H9 (cell line): ENCODE data around the gene HAPLN2. TPM values are rescaled to one million over a fixed set of nuclear protein-coding genes. Genes with fewer than 3 reads are reported as not detected.

Experiments used
- DNase-seq: peaks from one replicate; pipeline ENCODE4 v3.0.0-alpha.2; 2017
- H2AFZ ChIP-seq: one replicate; pipeline ENCODE4 v1.6.1; 2013; ENCODE audit warnings: mild to moderate bottlenecking, low read length, control low read depth, moderate library complexity
- H2AK5ac ChIP-seq: 2 replicates; pipeline ENCODE4 v1.6.1; 2013; ENCODE audit warnings: low read length, control low read depth, mixed read lengths; ENCODE audit not compliant: insufficient read length
- H2BK120ac ChIP-seq: one replicate; pipeline ENCODE4 v1.6.1; 2013; ENCODE audit warnings: low read depth, mild to moderate bottlenecking, low read length, control low read depth, inconsistent platforms; ENCODE audit not compliant: poor library complexity, severe bottlenecking
- H2BK12ac ChIP-seq: 2 replicates; pipeline ENCODE4 v1.6.1; 2013; ENCODE audit warnings: low read length, control low read depth, mixed read lengths, low read depth; ENCODE audit not compliant: insufficient read length
- H2BK15ac ChIP-seq: 2 replicates; pipeline ENCODE4 v1.6.1; 2013; ENCODE audit warnings: low read depth, low read length, control low read depth
- H2BK20ac ChIP-seq: one replicate; pipeline ENCODE4 v1.6.1; 2013; ENCODE audit warnings: low read depth, mild to moderate bottlenecking, low read length, control low read depth, inconsistent platforms; ENCODE audit not compliant: poor library complexity, severe bottlenecking
- H2BK5ac ChIP-seq: 2 replicates; pipeline ENCODE4 v1.6.1; 2013; ENCODE audit warnings: low read length, control low read depth, mixed read lengths; ENCODE audit not compliant: insufficient read length
- H3K14ac ChIP-seq: 2 replicates; pipeline ENCODE4 v1.6.1; 2013; ENCODE audit warnings: low read length, control low read depth; ENCODE audit not compliant: insufficient read depth
- H3K18ac ChIP-seq: 2 replicates; pipeline ENCODE4 v1.6.1; 2013; ENCODE audit warnings: low read depth, mild to moderate bottlenecking, mixed read lengths, low read length, control low read depth; ENCODE audit not compliant: insufficient read length
- H3K23ac ChIP-seq: 2 replicates; pipeline ENCODE4 v1.6.1; 2013; ENCODE audit warnings: low read length, control low read depth, mixed read lengths, low read depth; ENCODE audit not compliant: insufficient read length
- H3K23me2 ChIP-seq: 2 replicates; pipeline ENCODE4 v1.6.1; 2013; ENCODE audit warnings: low read depth, mild to moderate bottlenecking, mixed read lengths, low read length, control low read depth; ENCODE audit not compliant: insufficient read length, poor library complexity, severe bottlenecking
- H3K27ac ChIP-seq: 2 replicates; pipeline ENCODE4 v1.5.1; 2013; ENCODE audit warnings: low read length, control low read depth, mixed read lengths, low read depth; ENCODE audit not compliant: insufficient read length
- H3K27me3 ChIP-seq: 2 replicates; pipeline ENCODE4 v1.6.1; 2013; ENCODE audit warnings: low read length, control low read depth, inconsistent platforms; ENCODE audit not compliant: insufficient read depth
- H3K4ac ChIP-seq: 2 replicates; pipeline ENCODE4 v1.6.1; 2013; ENCODE audit warnings: low read depth, mild to moderate bottlenecking, control low read depth, inconsistent platforms, low read length, moderate library complexity
- H3K4me1 ChIP-seq: 2 replicates; pipeline ENCODE4 v1.6.1; 2013; ENCODE audit warnings: low read length, control low read depth, inconsistent platforms; ENCODE audit not compliant: insufficient read depth
- H3K4me2 ChIP-seq: 2 replicates; pipeline ENCODE4 v1.6.1; 2013; ENCODE audit warnings: low read length, control low read depth, mixed read lengths; ENCODE audit not compliant: insufficient read length, insufficient read depth
- H3K56ac ChIP-seq: 2 replicates; pipeline ENCODE4 v1.6.1; 2013; ENCODE audit warnings: low read depth, mild to moderate bottlenecking, mixed read lengths, low read length, control low read depth; ENCODE audit not compliant: insufficient read length
- H3K79me1 ChIP-seq: 2 replicates; pipeline ENCODE4 v1.6.1; 2013; ENCODE audit warnings: low read depth, mild to moderate bottlenecking, moderate library complexity, low read length, control low read depth, inconsistent platforms; ENCODE audit not compliant: insufficient read depth, poor library complexity, severe bottlenecking
- H3K79me2 ChIP-seq: 2 replicates; pipeline ENCODE4 v1.6.1; 2013; ENCODE audit warnings: low read length, control low read depth, inconsistent platforms; ENCODE audit not compliant: insufficient read depth
- H3K9ac ChIP-seq: 2 replicates; pipeline ENCODE4 v1.6.1; 2013; ENCODE audit warnings: low read length, control low read depth, mixed read lengths; ENCODE audit not compliant: insufficient read length; ENCODE audit errors: extremely low read depth
- H3K9me3 ChIP-seq: one replicate; pipeline ENCODE4 v1.6.1; 2013; ENCODE audit warnings: low read depth, low read length, inconsistent platforms; ENCODE audit not compliant: control insufficient read depth
- H3T11ph ChIP-seq: one replicate; pipeline ENCODE4 v1.6.1; 2013; ENCODE audit warnings: mild to moderate bottlenecking, low read length, control low read depth, inconsistent platforms
- H4K20me1 ChIP-seq: one replicate; pipeline ENCODE4 v1.6.1; 2013; ENCODE audit not compliant: control insufficient read depth, insufficient read length, insufficient read depth
- H4K5ac ChIP-seq: 2 replicates; pipeline ENCODE4 v1.6.1; 2013; ENCODE audit warnings: low read depth, mild to moderate bottlenecking, mixed read lengths, low read length, control low read depth; ENCODE audit not compliant: insufficient read length
- H4K8ac ChIP-seq: replicated peaks from 2 replicates; pipeline ENCODE4 v1.6.1; 2013; ENCODE audit warnings: low read length, control low read depth, mixed read lengths, low read depth; ENCODE audit not compliant: insufficient read length
- H4K91ac ChIP-seq: 2 replicates; pipeline ENCODE4 v1.6.1; 2013; ENCODE audit warnings: low read depth, mild to moderate bottlenecking, moderate library complexity, mixed read lengths, low read length, control low read depth; ENCODE audit not compliant: insufficient read length
- H3K27ac Mint-ChIP-seq, 3 experiments: 2 replicates in 2 of 3; 3 replicates in 1 of 3; pipeline ENCODE4 v1.8.0; 2020 to 2021; ENCODE audit warnings: mixed read lengths in 3 of 3, mild to moderate bottlenecking in 1 of 3, moderate library complexity in 1 of 3
- H3K27me3 Mint-ChIP-seq: 2 replicates; pipeline ENCODE4 v1.8.0; 2021; ENCODE audit warnings: low read depth, mild to moderate bottlenecking, moderate library complexity, mixed read lengths
- H3K36me3 Mint-ChIP-seq, 3 experiments: 2 replicates in 2 of 3; 3 replicates in 1 of 3; pipeline ENCODE4 v1.8.0; 2020 to 2021; ENCODE audit warnings: low read depth in 3 of 3, mixed read lengths in 3 of 3; ENCODE audit not compliant: insufficient read depth in 1 of 3
- H3K4me1 Mint-ChIP-seq, 2 experiments: 2 replicates each; pipeline ENCODE4 v1.8.0; 2020; ENCODE audit warnings: mixed read lengths in 2 of 2
- H3K4me3 Mint-ChIP-seq, 2 experiments: 2 replicates in 1 of 2; 3 replicates in 1 of 2; pipeline ENCODE4 v1.8.0; 2020 to 2021; ENCODE audit warnings: mild to moderate bottlenecking in 2 of 2, mixed read lengths in 2 of 2, moderate library complexity in 1 of 2
- H3K9me3 Mint-ChIP-seq, 2 experiments: 2 replicates in 1 of 2; 3 replicates in 1 of 2; pipeline ENCODE4 v1.8.0; 2020; ENCODE audit warnings: mild to moderate bottlenecking in 2 of 2, mixed read lengths in 2 of 2, moderate library complexity in 1 of 2
- whole genome bisulfite sequencing: extraction: QIAGEN DNeasy Blood & Tissue Kit; methylation state at CpG from one replicate; pipeline ENCODE4 v1.1.7; 2013; ENCODE audit warnings: missing lambda C conversion rate, low lambda C conversion rate, mixed read lengths; ENCODE audit not compliant: insufficient read length; ENCODE audit errors: extremely low coverage; 5-methylcytosine and 5-hydroxymethylcytosine counted together
- total RNA-seq: library from RNA; stranded (reverse); gene quantifications from 2 replicates; pipeline ENCODE4 v1.2.1, GENCODE V29; 2021
- TF ChIP-seq, protein P1 (sequence below): fragments of 200-600 bp; sonication (generic); conservative IDR thresholded peaks from 3 replicates; pipeline ENCODE4 v1.8.0; 2021; ENCODE audit warnings: antibody characterized with exemption, mild to moderate bottlenecking

The HAPLN2 gene
- total RNA-seq, 1 experiment from 2014 or later, result 0.46 TPM

DNA sequence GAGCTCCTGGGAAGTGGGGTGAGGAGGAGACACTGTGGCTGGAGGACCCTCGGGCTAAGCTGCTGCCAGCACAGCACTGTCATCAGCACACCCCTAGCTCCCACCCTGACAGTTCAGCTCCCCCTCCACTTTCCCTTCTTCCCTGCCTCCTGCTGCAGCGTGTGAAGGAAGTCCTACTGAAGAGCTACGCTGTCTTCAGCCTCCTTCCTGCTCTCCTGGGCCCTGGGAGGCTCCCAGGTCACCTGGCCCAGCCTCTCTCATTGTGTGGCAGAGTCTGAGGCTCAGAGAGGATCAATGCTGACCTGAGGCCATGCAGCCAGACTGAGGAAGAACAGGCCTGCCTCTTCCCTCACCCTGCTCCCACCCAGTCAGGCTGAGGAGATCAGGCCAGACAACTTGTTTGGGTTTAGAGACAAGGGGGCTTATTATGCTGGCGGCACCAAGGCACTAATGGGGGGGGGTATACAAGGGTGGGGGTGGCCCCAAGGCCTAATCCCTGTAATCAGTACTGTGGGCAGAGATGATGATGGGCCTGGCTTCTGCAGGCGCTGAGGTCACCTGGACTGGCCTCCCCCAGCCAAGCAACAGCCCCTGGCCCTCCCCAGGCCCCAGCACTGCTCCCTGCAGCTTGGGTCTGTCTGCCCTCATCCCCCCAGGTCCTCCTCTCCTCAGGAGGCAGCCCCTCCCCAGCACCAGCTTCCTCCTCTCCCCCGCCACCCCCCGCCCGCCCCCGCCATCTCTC is 48.9 kb downstream of the HAPLN2 start:
- Histone ChIP-seq H3K79me1 (peaks cover 6% of the 10 kb centered on the region), H4K20me1 (no peaks in the 10 kb centered on the region), H2BK15ac (no peak overlapping the region), H4K5ac (no peak overlapping the region), H3K23ac (no peak overlapping the region), H2BK5ac (no peak overlapping the region), H2AK5ac (no peak overlapping the region), H2BK12ac (no peak overlapping the region), H4K91ac (no peak overlapping the region), H4K8ac (no peak overlapping the region), H2BK20ac (no peak overlapping the region), H3K79me2 (no peaks in the 10 kb centered on the region), H3K9me3 (no peaks in the 10 kb centered on the region), H3K9ac (no peak overlapping the region), H3K27me3 (no peaks in the 10 kb centered on the region), H3K56ac (no peak overlapping the region), H3K4me2 (no peak overlapping the region), H3T11ph (no peak overlapping the region), H2BK120ac (no peak overlapping the region), H3K4me1 (peaks cover 25% of the 10 kb centered on the region; the same call in 1 of the 2 replicates), H3K18ac (peak overlapping the region; percentile 37), H3K14ac (0 out of 2 replicates have a peak overlapping the region, but pooled peaks have one; percentile 18), H3K23me2 (no peaks in the 10 kb centered on the region), H3K4ac (no peak overlapping the region), H2AFZ (no peak overlapping the region), H3K27ac (no peak overlapping the region)
- Mint-ChIP-seq H3K27me3 (peaks cover 5% of the 10 kb centered on the region), H3K4me3 (no peak overlapping the region; a peak in 1 of 5 replicates), H3K36me3 (peaks cover 21 to 23% (median 23%) of the 10 kb centered on the region in 3 experiments), H3K9me3 (peaks cover 0 to 2% of the 10 kb centered on the region in 2 experiments; a peak in 3 of 5 replicates), H3K27ac (peak overlapping the region; percentile 90 to 96 (median 95); a peak in 5 of 7 replicates), H3K4me1 (peaks cover 83 to 95% of the 10 kb centered on the region in 2 experiments)
- TF ChIP-seq, protein P1, sequence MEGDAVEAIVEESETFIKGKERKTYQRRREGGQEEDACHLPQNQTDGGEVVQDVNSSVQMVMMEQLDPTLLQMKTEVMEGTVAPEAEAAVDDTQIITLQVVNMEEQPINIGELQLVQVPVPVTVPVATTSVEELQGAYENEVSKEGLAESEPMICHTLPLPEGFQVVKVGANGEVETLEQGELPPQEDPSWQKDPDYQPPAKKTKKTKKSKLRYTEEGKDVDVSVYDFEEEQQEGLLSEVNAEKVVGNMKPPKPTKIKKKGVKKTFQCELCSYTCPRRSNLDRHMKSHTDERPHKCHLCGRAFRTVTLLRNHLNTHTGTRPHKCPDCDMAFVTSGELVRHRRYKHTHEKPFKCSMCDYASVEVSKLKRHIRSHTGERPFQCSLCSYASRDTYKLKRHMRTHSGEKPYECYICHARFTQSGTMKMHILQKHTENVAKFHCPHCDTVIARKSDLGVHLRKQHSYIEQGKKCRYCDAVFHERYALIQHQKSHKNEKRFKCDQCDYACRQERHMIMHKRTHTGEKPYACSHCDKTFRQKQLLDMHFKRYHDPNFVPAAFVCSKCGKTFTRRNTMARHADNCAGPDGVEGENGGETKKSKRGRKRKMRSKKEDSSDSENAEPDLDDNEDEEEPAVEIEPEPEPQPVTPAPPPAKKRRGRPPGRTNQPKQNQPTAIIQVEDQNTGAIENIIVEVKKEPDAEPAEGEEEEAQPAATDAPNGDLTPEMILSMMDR, result no peak
- no CpG with 5 or more reads among the region's 9 CpGs for WGBS
- peak; percentile 59 for DNase-seq
